ENCODE results near the gene PRDM1.
A peak's percentile ranks its signal among the peaks of the same experiment; 100 is the strongest.
"Not testable (repeated sequence)": the region's sequence is repeated elsewhere in the genome, so short reads cannot be mapped to it uniquely, and the experiment has no call there.

The PRDM1 gene

DNA sequence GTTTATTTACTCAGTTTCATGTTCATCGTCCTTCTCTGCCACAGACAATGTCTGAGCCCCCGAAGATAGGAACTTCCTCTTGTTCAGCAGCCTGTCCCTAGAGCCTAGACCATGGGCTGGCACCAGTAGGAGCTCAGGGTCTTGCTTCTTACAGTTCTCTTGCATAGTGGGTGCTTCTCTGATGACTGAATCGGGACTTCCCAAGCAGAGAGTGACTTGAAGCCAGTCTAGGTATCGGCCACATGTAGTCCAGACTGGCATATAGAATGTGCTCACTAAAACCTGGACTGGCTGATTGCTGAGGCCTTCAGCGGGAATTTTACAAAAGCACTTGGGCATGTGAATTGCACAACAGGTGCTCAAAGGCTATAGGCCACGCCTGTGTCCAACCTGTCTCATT is 52.0 kb downstream of the PRDM1 start:
- DNase-seq (ENCODE audit: low spot score) = no peak

- DNase-seq (ENCODE audit: low spot score) = peak; percentile 42
Observed at GRCh38 chr6:106141441-106142237, 55.5 kb downstream of the PRDM1 start.

GRCh38 chr6:106142876-106143431 is 56.8 kb downstream of the PRDM1 start:
- no peak for DNase-seq (ENCODE audit: low spot score)

- DNase-seq (ENCODE audit: low spot score) = no peak
Observed at GRCh38 chr6:106143665-106144064, 57.5 kb downstream of the PRDM1 start.

DNA sequence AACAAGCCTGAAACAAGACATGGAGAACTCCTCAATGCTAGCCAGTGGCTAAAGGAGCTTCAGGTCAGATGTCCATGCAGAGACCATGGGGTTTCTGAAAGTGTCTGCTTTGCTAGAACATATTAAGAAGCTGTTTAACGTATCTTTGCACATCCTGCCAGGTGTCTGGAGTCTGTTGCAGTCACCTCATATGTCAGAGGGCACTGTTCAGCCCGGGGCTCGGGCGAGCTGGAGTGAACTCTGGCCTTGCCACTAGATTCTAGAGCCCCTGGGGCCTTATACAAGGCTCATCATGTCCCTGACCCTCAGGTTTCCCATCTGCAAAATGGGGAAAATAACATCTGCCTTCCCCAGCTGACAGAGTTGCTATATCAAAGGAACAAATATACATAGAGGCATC is 59.0 kb downstream of the PRDM1 start:
- no peak for DNase-seq (ENCODE audit: low spot score)

- DNase-seq (ENCODE audit: low spot score) = no peak
Observed at GRCh38 chr6:106145741-106146227, 59.6 kb downstream of the PRDM1 start.

- no peak for DNase-seq (ENCODE audit: low spot score)
Observed at GRCh38 chr6:106146852-106147351, 60.8 kb downstream of the PRDM1 start.

- no peak for DNase-seq (ENCODE audit: low spot score)
Observed at GRCh38 chr6:106147476-106147875, 61.3 kb downstream of the PRDM1 start.

DNA sequence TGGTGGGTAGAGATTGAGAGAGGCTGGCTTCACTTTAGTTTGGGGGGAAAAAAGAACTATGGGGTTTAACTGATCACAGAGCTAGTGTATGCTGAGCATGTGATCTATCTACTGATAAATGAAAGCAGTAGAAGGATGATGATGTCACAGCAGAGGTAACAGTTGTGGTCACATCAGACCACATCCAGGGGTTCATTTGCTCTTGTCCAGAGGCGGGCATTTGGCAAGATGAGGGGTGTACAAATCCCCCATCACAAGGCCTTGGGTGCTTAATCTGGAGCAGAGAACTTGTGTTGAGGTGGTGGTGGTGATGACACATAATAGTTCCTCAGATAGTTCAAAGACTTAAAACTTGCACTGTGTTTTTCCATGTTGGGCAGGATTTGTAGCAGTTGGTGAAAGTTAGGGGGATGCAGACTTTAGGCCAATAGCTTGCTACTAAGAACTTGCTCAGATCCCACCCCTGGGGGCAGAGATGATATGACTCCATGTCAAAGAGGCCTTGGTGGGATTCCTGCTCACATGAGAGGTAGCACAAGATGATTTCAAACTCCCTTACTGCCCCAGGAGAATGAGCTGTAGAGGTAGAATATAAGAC is 63.4 kb downstream of the PRDM1 start:
- DNase-seq (ENCODE audit: low spot score) = no peak

DNA sequence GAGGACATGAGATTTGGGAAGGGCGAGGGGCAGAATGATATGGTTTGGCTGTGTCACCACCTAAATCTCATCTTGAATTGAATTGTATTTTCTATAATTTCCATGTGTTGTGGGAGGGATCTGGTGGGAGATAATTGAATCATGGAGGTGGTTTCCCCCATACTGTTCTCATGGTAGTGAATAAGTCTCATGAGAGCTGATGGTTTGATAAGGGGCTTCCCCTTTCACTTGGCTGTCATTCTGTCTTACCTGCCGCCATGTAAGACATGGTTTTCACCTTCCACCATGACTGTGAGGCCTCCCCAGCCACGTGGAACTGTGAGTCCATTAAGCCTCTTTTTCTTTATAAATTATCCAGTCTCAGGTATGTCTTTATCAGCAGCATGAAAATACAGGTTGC is 66.3 kb downstream of the PRDM1 start:
- not testable (repeated sequence) for DNase-seq (ENCODE audit: low spot score)

DNA sequence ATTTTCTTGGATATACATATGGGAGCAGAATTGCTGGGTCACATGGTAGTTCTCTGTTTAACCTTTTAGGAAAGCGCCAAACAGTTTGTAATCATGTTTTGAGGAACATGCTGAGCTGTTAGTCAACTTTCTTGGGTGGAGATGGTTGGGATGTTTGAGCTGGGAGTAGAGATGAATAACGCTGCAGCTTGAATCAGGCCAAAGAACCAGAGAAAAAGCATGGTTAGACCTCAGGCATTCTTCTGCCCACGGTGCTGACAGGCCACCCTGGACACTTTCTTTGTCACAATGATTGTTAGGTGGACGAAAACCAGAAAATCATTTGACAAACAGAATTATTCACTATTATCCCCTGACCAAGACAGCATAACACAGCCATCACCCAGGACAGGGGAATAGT is 66.8 kb downstream of the PRDM1 start:
- no peak for DNase-seq (ENCODE audit: low spot score)

- DNase-seq (ENCODE audit: low spot score) = no peak
Observed at GRCh38 chr6:106154326-106154725, 68.2 kb downstream of the PRDM1 start.

DNA sequence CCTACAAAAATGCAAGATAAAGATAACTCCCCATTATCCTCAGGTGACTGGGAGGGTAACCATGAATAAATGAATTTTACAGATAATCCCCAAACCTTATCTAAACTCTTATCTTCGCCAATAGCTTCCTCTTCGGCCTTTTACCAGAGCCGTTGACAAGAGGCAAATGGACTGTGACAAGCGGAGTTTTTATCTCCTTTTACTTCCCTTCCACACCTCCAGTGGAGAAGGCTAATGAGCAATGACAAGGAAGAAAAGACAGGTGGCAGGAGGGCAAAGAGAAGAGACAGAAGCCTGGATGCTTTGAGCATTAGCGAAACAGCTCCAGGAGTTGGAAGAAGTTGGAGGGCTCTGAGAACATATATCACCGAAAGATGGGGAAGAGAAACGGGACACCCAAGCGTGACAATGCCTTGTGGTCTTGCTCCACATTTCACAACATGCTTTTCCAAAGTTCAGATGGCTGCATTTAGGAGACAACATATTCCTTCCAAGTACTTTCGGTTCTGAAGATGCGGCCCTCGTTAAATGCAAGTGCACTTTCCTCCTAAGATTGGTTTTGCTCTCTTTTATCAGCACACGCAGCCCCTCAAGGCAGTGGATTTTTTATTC is 69.2 kb downstream of the PRDM1 start:
- no peak for DNase-seq (ENCODE audit: low spot score)

GRCh38 chr6:106156413-106156812 is 70.3 kb downstream of the PRDM1 start:
- DNase-seq (ENCODE audit: low spot score) = no peak

GRCh38 chr6:106156863-106157262 is 70.7 kb downstream of the PRDM1 start:
- no peak for DNase-seq (ENCODE audit: low spot score)

GRCh38 chr6:106158816-106159215 is 72.7 kb downstream of the PRDM1 start:
- DNase-seq (ENCODE audit: low spot score) = no peak
